ENCODE data around the gene CNTN6.

Gene CNTN6

DNA sequence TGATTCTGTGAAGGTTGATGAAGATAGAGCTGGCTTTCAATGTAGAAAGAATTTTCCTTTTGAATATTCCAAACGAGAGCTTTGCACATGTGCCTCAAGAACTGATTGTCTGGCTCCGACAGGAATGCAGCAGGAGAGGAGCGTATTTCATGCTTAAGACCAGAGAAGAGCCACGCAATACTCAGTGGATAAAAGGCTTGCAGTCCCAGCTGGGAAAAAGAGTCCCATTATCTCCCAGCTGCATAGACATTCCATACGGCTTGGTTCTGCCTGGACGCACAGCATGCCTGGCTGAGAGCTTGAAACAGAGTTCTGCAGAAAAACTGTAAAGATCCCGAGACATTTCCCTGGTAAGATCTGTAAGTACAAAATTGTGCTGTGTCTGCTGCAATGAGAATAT lies at the start of gene CNTN6:
Gene CNTN6, plus strand, starts transcription at position 254 of the 400 bp plus-strand sequence. CDS start 54,985 bp downstream, outside the sequence.
- DNase-seq = no peak

DNA sequence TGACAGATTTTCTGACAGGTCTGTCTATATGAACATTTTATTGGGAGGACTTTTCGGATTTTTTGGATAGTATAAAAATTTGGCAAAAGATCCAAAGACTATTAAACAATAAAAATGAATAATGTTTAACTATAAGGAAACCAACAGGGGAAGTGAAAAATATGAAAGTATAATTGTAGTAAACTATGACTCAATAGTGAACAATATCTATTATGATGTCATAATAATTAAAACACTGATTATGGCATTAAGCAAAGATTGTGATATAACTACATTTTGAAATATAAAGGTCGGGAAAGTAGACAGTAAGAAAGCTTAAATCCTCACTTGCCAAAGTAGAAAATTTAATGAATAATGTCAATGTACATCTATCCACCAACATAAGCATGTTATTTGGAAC lies 44.3 kb upstream of the CNTN6 start:
- DNase-seq = no peak

DNA sequence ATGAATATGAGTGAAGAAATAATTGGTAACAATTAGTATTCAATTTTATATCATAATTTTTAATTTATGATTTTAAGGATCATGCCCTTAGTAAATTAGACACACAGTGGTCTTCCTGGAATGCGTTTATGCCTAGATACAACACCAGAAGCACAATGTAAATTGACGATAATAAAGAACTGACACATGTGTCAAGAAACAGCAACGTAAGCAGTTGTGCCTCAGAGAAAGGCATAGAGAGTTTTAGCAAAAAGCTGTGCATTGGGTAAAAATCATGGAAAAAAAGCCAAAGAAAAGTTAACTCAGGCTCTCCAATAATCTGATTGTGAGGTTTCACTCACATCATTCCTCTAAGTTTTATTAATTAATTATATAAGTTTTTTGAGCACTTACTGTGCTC lies 37.0 kb upstream of the CNTN6 start:
- DNase-seq = no peak

DNA sequence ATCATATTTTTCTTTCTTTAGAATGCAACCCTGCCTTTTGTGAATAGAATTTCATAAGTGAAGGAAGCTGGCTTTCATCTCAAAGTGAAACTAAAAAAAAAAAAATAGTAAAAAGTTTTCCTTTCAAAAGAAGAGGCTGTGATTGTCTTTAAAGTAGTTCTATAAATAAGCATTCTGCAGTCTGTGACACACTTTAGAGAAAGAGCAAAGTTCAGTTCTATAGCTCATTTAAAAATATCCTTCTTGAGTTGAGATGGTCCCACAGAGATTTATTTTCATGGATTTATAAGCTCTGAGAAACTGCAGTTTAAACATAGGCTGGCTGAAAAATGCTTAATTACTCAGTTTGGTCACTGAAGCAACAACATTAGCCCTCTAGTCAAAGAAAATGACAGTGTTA lies 36.1 kb upstream of the CNTN6 start:
- no peak for DNase-seq

DNA sequence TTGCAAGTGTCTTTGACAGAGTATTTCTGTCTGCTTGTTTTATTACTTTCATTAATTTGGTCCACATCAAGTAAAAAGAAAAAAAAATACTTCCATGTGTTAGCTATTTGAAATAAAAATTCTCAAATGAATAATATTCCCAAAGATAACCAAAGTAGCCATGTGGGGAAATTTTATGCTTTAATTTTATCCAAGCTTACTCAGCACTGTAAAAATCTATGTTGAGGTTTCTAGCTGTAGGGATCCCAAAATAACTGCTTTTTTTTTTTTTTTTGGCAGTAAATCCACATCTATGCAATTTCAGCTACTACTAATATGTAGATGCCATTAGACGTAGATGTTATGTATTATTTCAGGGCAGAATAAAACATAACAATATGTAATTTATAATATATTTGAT lies 35.4 kb upstream of the CNTN6 start:
- DNase-seq = no peak

DNA sequence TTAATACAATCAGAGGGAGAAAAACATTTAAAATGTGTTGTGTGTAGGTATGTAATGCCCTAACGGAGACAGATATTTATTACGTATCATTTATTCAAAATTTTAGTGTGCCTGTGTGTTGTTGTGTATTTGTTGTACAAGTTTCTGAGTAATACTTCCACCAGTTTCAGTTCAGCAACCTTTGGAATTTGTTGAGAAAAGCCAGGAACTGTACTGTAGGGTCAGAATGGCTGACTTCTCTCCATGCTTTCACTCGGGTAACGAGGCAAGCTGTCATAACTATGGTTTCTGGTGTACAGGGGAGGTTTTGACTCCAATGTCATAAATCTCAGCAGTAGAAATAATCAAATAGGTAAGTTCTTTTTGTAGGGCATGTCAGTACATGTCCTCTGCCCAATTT lies 23.8 kb upstream of the CNTN6 start:
- no peak for DNase-seq

DNA sequence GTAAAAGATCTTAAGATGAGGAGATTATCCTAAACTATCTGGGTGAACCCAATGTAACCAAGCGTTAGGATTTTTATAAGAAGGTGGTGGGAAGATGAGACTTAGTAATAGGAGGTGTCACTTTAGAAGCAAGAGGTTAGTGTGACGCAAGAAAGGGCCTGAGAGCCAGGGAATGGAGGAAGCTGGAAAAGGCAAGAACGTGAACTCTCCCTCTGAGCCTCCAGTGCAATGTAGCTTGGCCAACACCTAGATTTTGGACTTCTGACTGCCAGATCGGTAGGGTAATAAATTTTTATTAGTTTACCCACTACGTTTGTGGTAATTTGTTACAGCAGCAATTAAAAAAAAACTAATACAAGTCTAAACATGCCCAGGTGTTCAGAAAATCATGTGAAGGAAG lies 20.8 kb upstream of the CNTN6 start:
- no peak for DNase-seq

DNA sequence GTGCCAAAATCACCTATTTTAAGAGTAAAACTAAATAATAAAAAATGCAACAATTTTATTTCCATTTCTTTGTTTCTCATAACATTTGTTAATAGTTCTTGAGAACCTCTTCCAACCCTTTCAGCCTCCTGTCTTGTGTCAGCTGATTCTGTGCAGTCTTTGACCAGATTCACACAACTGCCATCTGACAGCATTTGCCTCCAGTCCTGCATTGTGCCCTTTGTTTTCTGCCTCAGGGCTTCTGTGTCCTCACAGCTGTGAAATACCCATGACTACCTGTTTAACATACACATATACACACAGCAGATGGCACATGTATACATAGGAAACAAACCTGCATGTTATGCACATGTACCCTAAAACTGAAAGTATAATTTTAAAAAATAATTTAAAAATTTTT lies 13.2 kb upstream of the CNTN6 start:
- DNase-seq = no peak

DNA sequence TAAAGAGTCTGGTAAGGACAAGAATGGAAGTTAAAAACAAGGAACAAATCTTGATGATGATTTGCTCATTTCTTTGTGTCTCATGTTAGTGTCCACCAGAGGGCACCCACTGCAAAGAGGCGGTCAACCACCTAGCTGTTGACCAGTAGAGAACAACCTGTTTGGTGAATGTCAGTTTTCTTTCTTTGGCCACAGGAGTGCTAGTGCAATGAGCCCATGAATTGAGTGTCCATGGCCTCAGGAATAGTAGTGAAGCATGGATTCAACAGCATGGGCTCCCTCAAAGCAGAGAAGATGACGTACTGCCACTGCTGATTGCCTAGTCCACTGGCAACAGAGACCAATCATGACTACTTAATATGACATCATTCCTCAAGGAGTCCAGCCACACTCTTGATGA lies 10.7 kb upstream of the CNTN6 start:
- peak; percentile 15 for DNase-seq

DNA sequence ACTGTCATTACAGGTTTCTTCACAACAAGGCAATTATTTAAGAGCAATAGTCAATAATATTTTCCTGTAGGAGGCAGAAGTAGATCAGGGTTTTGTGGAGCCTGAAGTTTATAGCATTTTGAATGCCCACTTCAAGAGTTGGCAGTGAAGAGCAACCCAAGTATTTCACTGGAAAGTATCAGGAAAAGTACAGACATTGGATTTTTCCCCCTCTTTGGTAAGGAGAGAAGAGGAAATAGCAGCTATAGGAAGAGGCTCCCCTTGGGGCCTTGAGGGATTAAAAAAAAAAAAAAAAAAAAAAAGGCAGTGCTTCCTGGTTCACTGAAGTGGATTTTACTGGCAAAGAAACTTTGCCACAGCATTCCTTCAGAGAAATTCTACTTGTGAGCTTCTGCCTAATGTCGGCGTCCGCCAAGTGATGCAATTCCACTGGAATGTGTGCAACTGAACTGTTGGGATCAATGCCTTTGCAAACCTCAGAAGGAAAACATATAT lies 5.7 kb upstream of the CNTN6 start:
- no peak for DNase-seq

DNA sequence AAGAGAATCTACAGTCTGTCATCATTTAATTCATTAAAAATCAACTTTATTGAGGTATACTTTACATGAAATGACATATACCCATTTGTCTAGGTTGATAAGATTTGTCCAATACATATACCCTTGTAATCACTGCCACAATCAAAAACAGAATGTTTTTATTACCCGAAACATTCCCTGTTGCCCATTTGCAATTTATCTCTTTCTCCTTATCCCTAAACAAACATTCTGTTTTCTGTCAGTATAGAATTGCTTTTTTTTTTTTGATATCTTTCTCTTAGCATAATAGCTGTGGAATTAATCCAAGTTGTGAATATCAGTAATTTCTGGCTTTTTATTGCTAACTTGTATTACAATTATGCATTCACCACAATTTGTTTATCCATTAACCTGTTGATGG lies 4.3 kb upstream of the CNTN6 start:
- no peak for DNase-seq

DNA sequence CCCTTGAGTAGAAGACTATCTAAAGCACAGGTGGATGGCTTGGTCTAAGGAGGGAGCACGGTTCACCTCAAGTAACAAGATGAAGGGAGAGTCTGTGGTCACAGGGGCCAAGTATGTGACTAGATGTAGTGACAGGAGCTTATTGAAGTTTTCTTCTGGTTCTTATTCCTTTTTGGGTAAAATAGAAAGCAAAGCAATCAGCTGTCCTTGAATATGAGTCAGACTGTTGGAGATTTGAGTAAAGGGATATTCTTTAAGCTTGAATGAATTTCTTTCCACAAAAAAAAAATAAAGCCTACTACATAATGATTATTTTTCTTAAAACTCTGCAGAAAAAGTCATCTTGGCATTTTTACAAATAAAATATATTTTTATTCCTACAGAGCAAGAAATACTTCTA lies 1.5 kb upstream of the CNTN6 start:
- no peak for DNase-seq

DNA sequence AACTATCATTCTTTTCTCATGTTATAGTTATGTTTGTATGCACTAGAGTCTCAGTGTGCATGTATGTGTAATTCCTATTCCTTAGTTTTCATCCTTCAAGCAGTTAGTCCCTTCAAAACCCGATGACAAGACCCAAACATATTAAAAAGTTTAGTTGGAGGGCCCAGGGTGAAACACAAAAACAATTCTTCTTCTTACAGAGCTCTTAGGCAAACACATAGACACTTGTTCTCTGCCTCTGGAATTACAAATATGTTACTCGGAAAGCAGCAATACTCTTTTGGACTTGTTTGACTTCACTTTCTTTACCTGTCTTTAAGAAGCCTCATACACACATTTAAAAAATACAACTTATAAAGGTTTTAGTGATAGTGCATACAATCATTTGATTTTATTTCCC lies 763 bp upstream of the CNTN6 start:
- no peak for DNase-seq

DNA sequence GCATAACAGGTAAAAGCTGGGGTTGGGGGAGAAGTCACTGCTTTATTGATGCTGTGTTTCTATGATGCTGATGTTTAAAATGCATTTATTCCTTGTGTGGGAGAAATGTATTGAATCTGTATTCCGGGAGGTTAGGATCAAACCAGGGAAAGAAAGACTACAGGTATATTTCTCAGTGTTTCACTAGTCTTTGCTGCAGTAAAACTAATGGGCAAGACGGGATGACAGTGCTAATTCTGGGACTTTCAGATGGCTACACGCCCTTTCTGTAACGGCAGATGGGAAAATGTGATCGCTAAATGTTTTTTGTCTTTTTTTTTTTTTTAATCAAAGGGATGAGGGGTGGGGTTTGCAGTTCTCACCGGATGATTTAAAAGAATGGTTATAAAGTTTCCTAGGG lies 393 bp downstream of the CNTN6 start:
- DNase-seq = no peak

DNA sequence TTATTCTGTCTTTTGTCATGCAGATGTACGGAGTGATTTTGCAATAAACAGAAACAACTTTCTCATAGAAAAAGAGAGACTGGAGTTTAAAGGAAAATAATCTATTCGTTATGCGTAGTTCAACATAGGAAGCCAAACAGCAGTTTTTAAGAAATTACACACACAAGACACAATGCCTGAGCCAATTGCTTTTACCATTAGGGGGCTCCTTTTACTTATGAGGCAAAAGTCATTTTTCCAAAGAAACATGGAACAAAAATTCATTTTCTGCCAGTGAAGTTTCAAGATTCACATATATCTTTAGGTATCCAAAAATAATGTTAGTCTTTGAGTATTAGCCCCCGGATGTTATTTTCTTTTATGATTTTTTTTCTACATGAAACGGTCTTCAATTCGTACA lies 10.7 kb downstream of the CNTN6 start:
- DNase-seq = no peak

DNA sequence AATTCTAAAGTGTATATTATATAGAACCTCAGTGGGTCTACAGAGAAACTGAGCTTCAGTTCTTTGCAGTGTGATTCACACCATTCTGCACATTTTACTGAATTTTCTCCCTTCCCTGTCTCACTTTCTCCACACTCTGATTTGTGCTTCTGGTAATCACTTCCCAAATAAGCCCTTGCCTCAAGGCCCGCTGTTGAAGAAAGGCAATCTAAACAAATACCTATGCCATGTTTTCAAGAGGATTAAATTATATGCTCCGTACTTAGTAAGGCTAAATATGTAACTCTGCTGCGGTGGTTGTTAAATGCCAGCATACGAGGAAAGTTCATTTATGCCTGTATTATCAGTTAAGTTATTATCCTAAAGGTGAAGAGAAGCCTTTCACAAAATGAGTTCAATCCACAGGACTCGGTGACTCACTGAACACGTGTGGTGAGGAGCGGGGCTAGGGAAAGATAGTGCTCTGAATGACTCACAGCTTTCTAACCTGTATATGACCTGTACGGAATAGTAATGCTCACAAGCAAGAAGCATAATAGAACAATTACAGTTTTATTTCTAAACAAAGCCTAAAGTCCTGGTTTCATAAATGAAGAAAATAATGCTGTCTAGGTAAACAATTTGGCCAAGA lies 25.1 kb downstream of the CNTN6 start:
- DNase-seq = no peak

DNA sequence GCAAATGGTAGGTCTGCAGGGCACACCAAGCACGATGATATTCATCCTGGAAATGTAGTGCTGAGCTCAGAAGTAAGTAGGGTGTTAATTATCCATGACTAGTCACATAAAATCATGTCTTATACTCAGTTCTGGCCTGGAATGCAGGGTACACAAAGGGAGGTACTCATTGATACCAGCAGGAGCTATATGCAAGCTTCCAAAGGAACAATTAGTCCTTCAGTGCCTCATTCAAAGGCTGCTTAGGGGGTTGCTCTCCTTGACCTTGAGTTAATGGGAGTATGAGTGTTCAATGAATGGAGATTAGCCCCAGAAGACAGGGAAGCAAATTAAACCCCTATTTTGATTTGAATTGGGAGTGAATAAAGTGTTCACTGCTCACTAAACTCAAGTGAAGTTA lies 38.3 kb downstream of the CNTN6 start:
- DNase-seq = no peak

DNA sequence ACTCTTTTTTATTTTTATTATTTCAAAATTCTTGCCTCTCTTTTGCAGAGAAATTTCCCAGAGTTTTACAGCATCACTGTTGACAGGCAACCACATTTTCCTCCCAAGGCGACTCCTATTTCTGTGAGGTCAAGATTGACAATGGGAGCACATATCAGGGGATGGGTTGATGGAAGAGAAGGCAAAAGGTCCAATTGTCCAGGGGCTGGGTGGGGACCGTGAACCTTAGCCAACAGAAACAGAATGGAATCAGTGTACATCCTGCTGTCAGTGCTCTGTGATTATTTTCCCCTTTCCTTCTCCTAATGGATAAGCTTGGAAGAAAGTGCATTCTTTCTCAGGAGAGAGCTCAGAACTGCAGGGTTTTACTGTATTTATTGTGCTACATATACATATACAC lies 42.4 kb downstream of the CNTN6 start:
- no peak for DNase-seq

DNA sequence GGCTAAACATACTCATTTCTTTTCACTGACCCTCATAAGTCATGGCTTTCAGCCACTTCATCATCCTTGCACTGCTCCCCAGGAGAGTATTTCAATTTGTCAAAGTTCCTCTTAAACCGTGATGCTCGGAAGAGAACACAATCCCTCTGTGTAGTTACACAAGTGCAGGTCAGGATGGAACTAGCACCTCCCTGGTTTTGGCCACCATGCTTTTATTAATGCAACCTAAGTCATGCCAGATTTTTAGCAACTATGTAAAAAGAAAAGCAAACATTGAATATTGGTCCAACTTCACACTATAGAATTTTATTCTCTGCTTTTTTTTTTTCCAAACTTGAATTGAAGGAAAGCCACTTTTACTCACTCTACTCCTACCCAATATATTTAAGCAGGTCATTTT lies 45.2 kb downstream of the CNTN6 start:
- DNase-seq = no peak

DNA sequence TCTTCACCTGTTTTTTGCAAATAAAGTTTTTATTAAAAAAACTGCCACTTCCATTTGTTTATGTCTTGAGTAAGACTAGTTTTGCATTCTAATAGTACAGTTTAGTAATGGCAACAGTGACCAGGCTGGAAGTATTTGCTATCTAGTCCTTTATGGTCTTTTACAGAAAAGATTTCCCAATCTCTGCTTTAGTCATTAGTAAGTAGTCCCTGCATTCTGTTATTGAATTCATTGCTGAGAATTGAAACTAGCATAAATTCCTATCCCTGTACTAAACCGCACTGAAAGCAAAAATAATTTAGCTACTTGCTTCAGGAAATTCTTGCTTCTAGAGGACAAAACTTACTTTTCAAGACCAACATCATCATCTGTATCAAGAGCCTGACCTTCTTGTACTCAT lies 46.2 kb downstream of the CNTN6 start:
- DNase-seq = no peak

DNA sequence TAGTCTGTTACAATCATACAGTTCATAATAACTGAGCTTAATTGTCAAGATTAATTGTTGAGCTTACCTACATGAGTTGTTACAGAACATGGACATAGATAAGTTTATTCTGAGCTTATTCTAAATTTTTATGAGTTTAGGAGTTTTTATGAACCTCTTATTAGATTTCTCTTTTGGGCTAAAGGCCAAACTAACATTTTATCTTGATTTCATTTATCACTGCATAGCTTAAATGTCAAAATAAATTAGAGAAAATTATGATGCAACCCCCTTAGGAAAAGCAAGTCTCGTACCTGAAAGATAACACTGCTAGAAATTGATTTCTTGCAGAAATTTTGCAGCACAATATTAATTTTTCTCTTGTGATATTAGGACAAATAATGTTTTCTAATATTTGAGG lies 54.5 kb downstream of the CNTN6 start:
- no peak for DNase-seq

DNA sequence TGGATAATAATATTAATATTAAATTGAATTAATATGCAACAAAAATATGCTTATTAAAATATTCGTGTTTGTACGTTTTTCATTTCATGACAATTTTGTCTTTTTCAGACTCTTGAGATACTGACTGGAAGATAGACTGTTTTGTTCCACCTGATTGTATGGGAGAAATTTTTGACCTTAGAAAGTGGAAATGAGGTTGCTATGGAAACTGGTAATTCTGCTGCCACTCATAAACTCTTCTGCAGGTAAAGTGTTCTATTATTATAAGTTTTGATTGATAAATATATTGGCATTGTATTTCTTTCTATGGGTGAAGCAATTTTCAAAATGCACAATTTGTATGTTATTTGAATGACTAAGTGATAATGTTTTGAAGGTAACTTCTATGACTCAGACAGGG lies 55.0 kb downstream of the CNTN6 start:
- DNase-seq = no peak

DNA sequence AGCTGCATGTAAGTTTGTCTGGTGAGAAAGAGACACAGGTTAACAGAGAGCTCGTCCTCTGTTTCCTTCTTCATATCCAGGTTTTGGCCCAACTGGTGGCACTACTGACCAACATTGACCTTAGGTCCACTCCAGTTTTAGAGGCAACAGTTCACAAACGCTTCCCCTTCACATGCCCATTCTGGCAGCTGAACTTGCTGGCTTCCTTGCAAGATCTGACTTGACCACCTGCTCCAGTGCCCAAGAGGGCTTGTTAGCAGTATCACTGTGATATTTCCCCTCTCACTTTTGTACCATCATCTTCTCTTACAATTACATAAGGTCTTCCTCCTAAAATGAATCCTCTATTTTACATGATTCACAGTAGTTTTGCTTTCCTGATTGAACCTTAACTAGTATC lies 71.3 kb downstream of the CNTN6 start:
- DNase-seq = no peak

DNA sequence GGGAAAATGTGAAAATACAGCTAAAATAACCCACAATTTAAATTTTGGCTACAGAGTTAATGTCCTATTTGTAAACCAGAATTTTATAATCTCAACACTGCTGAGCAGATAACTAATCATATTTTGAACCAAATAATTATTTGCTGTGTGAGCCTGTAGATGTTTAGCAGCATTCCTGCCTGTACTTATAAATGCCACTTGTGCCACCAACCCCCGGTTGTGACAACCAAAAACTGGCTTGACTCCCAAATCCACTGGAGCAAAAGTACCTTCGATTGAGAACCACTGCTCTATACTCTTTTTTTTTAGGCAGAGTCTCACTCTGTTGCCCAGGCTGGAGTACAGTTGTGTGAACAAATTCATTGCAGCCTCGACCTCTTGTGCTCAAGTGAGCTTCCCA lies 78.5 kb downstream of the CNTN6 start:
- no peak for DNase-seq

DNA sequence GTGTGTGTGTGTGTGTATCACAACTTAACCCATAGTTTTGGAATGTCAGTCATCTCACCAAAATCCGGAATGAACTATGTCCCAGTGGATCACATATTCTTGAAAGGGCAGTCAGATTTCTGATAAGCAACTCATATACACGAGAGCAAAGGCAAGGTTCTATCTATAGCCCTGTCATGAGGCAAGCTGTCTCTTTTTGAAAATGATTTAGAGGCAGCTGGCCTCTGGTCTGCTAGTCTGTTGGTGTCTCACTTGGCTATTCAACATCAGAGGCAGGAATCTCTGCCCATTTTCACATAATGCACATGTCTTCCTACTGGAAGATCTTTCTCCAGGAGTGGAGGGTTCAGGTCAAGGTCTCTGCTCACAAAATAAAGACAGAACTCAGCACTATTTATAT lies 79.8 kb downstream of the CNTN6 start:
- DNase-seq = no peak

DNA sequence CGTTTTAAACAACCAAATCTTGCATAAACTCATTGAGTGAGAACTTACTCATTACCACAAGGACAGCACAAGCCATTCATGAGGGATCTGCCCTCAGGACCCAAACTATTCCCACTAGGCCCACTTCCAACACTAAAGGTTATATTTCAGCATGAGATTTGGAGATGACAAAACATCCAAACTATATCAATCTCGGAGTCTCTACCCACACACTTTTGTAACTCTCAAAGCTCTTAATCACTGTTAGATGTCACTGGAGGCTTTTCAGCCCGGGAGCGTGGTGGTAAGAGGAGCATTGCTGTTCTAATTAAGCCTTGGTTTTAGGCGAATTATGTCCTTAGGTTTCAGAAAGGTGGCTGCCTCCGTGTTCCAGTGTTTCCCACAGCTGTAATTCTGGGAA lies 86.3 kb downstream of the CNTN6 start:
- DNase-seq = no peak

Data from activated CD4-positive, alpha-beta T cell treated with anti-CD3 and anti-CD28 coated beads, Interleukin-10, Interleukin-2, amounts not matched to agents 100 ng/mL and 50 ng/mL, durations not matched to agents 16 hours and 8 hours (primary cell).